Activated CD4-positive, CD25-positive, alpha-beta regulatory T cell treated with anti-CD3 and anti-CD28 coated beads, Interleukin-2, amount 50 U/mL, for 24 hours (primary cell): ENCODE measurements around the gene TNFSF11.

Experiments
- ATAC-seq, 2 donors: fragments of 150-1000 bp; cut with Tn5 transposase; one replicate each; pipeline ENCODE4 v1.10.0; 2021; ENCODE audit warnings: mild to moderate bottlenecking in 1 of 2, moderate library complexity in 1 of 2

The TNFSF11 gene

DNA sequence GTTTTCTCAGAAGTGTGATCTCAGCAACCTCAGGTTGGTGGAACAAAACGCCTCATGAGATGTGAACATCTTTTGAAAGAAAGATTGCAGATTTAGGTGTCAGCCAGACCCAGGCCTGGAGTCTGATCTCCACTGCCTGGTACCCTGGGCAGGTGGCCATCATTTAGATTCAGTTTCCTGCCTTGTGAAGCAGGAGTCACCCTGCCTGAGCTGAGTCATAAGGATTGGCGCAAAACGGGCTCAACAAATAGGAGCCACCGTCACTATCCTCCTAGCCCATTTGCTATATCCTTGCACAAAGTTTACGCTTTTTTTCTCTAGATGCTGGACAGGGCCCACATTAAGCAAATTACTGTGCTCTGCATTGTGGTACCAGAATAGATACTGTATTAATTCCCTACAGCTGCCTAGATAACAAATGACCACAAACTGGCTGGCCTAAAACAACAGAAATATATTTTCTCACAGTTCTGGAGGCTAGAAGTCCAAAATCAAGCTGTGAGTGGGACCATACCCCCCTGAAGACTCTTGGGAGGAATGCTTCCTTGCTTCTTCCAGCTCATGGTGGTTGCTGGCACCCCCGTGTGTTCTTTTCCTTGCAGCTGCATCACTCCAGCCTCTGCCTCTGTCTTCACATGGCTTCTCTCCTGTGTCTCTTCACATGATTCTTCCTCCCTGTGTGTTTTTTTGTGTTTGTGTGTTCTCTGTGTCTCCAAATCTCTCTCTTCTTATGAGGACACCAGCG lies 38.2 kb downstream of the TNFSF11 start:
- ATAC-seq: no peak

DNA sequence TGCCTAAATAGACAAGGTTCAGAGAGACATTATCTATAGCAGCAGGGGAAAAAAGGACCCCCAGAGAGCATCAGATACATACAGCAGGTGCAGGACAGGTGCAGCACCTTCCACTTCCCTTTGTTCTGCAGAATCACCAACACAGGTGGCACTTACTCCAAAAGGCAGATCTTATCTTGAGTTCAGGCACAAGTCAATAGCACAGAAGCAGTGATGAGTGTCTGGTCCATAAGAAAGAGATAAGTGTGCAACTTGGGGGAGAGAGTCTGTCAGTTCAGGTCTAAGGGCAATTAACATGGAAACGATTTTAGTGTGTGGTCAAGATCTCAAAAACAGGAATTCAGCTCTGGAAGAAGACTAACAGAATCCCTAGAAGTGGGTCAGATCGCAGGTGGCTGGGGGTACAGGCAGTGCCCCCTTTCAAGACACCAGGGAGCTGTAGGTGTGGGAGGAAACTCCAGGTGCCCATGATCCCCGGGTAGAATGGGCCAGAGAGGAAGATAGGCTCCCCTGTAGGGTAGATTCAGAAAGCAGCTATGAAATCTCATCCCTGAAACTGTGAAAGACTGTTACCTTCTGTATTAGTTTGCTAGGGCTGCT lies 40.6 kb downstream of the TNFSF11 start:
- ATAC-seq: no peak

DNA sequence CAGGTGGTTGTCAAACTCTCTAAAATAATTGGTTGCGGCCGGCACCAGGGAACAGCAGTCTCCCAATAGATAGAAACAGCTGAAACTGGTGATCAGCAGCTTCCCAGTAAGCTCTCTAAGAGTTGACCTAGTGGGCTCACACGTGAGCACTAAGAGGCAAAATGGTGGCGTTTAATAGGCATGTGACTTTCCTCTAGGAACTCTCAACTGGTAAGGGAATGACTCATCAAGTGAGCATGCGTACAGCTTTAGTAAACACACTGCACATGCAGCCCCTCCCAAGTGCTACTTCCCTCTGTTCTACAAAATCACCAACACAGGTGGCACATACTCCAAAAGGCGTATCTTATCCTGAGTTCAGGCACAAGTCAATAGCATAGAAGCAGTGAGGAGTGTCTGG lies 41.7 kb downstream of the TNFSF11 start:
- no peak for ATAC-seq

DNA sequence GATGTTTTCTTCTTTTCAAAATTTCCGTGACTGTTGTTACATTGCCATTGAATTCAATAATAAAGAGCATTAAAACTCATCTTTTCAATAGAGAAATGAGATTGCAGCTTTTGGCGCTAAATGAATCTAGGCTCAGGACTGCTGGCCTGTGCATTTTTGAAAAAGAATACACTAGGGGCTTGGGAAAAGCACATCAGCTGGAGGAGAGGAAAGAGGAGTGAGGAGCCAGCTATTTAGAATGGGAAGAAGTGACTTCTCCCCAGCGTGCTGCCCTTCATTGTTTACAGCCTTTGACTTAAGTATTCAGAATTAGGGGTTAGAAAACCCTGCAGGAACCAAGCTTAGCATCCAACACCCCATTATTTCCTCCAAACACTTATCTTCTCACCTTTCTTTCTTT lies 43.3 kb downstream of the TNFSF11 start:
- no peak for ATAC-seq

DNA sequence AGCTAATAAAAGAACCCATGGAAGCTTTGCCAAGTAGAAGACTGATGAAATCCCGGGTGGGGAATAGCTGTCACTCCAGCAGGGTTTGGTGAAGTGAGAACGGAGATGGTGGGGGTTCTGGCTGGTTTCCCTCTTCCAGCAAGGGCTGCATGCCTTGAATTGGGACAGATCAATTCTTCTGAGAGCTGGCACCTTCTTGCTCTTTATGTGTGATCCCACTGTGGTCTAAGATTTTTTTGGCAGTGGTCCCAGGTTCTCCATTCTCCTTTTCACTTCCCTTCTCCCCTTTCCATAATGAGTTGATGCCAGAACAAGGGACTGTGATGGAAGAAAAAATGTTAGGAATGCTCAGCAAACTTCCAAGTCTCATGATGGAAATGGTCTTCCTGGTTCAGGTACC lies 50.0 kb downstream of the TNFSF11 start:
- ATAC-seq: no peak

DNA sequence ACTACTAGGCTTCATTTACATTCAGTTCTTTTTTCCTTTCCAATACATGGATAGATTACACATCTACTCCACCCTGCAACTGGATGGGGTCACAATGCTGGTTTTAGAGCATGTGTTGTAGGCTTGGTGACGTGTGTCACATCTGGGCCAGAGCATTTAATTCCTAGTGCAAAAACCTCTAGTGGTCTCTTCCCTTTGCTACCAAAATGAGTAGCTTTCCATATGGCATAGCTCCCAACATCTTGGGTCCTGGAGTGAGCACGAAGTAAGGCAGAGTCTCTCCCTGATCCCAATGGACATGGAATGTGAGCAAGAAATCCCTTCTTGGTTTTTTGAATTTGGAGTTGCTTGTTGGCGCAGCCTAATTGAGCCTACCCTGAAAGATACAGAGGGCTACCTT lies 51.7 kb downstream of the TNFSF11 start:
- no peak for ATAC-seq

DNA sequence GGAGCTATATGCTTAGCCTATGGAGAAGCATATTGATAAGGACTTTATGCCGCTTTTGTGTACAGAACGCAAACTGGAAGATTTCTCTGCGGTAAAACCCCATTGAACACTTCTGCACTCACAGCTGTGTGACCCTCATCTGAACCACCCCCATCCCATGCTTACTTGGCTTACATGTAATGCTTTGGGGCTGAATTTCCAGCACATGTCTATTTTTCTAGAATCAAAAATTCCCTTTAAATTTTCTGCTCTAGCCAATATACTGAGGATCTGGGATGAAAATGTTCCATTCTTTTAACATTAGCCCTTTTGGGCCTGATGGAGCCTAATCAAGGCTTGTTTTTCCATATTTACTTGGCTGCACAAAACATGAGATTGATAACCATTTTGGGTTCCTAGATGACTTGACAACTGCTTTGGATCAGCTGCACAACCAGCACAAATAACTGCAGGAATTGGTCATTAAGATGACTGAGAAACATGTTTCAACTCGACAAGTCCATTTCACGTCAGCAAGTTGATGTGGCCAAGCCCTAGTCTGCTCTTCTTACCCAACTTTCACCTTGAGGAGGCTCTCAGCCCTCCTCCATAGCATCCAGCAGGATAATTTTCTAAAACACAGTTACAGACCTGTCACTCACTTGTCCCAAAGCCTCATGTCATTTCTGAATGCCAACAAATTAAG lies 52.4 kb downstream of the TNFSF11 start:
- ATAC-seq: no peak

DNA sequence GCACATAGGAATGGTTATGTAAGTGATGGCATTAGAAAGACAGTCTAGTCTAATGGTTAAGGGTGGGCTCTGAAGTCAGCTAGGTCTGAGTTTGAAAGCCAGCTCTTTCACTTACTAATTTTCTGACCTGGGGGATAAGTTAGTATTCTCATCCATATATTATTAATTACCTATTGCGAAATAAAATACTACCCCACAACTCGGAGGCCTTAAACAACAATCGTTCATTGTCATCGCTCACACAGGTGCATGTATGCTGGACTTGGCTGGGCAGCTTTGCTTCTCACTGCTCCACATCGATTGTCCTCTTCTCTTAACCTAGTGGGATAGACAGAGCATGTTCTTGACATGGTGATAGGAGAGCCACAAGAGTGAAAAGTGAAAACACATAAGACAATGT lies 54.7 kb downstream of the TNFSF11 start:
- no peak for ATAC-seq

DNA sequence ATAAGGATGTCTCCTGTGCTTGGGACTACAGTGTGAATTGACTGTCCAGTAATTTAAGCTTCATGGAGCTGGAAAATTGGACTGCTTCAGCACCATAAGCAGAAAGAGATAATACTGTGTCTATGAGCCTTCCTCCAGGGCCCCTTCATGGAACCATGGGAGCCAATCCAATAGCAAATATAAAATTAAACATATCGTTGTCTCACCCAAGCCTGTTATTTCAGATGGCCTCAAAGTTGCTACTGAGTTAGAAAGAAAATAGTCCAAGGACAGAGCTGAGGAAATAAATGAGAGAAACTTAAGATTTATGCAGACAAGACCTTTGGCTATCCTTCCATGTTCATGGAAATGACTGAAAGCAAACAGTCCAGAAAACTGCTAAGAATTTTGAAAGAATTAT lies 57.2 kb downstream of the TNFSF11 start:
- ATAC-seq: no peak

DNA sequence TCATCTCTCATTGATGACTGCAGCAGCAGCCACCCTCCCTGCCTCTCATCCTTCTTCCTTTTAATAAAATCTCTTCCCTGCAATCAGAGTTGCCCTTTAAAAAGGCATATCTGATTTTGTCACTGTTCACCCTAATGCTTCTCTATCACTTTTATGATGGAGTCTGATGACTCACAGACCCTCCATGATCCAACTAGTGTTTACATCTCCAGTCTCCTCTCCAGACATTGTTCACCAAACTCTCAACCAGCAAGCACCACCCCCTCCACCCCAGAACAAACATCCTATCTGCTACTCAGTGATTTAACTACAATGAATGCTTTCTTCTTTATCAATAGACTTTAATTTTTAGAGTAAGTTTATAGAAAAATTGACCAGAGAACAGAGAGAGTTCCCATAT lies 59.5 kb downstream of the TNFSF11 start:
- no peak for ATAC-seq

DNA sequence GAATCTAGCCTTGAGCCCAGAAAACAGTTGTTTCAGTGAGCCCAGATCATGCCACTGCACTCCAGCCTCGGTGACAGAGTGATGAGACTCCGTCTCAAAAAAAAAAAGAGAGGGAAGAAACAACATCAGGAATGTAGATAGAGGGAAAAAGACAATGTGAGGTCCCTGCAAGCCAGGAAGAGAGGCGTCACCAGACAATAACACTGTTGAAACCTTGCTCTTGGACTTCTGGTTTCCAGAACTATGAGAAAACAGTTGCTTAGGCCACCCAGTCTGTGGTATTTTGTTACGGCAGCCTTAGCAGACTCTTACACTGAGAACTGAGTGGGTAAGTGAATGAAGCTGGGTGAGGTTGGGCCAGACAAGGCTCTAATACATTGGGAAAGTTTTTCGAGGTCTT lies 64.1 kb downstream of the TNFSF11 start:
- no peak for ATAC-seq

DNA sequence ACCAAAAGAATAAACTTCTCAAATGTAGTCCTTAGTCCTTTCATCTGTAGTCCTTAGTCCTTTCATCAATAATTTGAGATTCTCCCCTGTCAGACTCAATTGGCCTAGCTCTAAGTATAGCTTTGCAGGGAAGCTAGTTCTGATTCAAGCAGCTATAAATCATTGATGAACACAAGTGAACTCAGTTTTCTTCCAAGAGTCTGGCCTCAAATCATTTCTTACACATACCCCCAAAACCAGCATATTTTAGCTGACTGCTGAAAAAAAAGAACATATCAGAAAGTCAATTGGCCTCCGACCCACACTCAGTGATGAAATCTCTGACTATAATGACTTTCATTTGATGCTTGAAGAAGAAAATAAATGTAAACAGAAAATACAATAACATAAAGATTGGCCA lies 64.9 kb downstream of the TNFSF11 start:
- no peak for ATAC-seq

DNA sequence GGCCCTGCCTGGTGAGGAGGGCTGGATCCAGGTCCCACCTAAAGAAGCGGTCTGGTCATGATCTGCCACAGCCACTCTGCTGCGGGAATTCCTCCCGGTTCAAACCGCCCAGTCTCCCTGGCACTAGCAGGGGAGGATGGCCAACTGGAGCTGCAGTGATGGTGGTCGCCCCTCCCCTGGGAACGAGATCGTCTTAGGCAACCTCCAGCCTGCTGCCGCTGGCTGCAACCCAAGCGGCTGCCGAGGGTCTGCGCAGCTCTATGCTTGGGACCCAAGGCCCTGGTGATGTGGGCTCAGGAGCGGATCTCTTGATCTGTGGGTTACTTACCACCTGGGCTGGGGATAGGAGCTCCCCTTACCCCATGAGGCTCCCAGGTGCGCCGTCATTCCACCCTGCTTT lies 69.1 kb downstream of the TNFSF11 start:
- ATAC-seq: no peak

DNA sequence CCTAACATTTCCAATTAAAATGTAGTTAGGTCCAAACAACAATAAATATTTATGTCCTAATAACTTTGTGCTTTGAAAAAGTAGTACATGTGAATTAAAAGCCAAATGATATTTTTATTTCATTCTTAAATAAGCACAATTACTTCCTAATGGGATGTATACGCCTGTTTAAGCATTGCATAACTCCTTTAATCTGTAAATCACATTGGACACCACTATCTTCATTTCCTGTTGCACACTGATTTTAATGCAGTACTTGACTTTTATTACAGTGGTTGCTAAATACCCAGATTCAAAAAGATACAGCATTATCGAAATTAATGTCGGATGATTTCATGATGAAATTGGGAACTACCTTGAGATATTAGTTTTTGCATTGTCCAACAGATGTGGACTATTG lies 70.9 kb downstream of the TNFSF11 start:
- no peak for ATAC-seq

DNA sequence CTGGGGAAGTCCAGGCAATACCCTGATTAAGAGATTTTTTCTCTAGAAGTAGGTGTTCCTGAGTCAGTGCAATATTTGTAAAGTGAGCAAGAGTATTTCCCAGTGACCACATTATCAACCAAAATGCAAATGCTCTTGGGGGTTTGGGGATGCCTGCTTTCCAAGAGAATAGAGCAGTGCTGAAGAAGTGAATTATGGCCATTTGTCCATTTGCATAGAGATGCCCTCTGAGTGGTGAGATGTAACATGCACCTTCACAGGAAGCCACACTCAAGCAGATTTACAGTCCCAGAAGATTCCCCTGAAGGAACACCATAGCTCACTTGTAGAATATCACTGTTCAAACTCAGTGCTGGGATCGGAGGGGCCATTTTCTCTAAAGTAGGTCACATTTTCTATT lies 71.8 kb downstream of the TNFSF11 start:
- no peak for ATAC-seq

DNA sequence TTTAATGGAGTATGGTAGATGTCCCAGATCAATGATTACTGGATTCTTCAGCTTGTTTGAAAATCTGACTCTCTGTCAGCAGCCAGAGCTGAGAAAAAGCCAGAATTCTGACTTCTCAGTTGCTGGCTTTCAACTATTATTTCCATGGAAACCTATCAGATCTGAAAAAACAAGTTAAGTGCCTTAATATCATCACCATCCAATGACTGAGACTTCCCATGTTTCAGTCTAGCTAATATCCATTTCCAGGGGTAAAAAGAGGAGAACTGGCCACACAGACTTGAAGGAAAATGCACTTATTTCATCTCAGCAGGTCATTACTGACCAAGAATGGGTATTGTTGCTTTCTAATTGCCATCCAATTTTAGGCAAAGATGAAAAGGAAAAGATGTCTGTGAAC lies 75.2 kb downstream of the TNFSF11 start:
- ATAC-seq: no peak

DNA sequence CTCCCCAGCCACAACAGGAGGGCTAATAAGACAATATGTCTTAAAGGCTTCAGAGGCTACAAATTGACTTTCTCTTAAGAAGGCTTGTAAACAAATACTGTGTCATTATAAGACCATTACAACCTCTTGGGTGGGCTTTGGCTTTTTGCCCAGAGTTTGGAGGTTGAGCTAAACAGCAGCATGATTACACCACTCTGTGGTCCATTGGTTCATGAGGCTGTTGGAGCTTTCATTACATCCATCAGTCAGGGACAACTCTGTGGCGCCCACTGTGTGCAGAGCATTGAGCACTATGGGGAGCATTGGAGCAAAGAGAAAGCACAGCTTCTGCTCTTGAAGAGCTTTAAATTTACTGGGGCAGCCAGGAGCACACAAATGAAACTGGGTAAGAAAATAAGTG lies 75.9 kb downstream of the TNFSF11 start:
- no peak for ATAC-seq

DNA sequence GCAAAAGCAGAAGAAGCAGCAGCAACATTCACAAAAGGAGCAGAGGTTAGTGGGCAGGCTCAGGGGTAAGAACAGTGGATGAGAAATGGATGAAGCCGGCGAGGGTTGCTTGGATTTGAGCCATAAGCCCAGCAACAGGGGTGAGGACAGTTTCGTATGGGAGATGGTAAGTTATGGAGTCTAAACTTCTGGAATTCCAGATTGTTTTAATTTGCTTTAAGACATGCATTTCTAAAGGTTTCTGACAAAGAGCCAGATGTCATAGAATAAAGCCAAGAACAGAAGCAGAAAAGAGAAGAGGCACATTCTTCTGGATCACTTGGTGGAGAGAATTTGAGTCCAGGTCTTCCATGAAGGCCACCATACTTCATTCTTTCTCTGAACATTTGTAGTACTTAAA lies 76.6 kb downstream of the TNFSF11 start:
- ATAC-seq: no peak

DNA sequence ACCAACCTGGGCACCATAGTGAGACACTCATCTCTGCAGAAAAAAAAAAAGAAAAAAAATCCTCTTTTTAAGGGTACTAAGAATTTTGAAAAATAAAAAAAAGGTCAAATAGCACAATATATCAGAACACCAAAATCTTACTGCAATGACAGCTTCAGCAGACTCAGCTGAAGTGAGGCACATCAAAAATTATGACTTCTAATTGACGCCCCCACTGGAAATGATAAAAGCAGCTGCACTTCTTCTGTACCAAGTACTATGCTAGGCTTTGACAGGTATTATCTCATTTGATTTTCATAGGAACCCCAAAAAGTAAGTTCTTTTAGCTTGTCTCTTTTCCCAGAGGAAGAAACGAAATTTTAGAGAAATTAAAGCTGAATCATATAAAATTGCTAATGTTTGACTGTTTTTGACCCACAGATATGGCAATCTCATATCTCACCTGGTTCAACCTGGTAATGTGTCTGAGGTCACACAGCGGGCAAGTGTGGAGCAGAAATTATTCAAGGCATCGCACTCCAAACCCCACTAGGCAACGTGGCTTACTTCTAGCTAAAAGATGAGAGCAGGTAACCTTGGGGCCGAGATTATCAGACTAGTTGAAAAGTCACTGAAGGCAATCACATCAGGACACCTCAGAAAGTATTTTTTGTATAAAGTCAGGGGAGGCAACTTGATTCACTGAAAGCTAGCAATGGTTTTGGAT lies 78.1 kb downstream of the TNFSF11 start:
- no peak for ATAC-seq

DNA sequence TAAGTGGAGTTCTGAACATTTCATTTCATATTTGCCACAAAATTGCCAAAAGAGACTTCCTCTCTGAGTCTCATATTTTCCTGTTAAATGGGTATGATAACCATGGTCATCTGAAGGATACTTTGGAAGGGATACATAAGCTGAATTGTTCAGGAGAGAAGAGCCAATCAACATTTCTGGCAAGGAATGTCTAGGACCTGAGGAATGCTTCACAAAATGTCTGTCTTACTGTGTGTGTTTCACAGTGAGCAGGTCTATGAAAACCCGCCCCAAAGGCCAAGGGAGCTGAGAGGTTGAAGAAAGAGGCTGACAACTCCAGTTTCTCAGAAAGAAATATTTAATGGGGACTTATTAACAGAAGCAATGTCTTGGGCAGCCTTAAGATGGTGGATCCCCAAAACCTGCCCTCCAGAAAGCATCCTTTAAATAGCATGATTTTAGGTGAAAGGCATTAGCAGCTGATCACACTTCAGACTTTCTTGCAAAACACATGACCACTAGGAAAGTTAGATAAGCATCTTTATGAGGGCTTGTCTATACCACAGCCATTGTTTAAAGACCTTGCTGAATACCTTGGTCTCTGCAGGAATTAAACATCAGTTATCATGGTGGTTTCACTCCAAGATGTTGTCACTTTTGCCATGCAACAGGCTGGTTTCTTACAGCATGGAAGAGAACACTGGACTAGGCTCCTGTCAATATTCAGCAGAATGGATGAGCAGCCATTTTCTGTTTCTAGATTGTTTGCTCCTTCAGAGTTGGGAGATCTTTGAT lies 78.9 kb downstream of the TNFSF11 start:
- no peak for ATAC-seq

DNA sequence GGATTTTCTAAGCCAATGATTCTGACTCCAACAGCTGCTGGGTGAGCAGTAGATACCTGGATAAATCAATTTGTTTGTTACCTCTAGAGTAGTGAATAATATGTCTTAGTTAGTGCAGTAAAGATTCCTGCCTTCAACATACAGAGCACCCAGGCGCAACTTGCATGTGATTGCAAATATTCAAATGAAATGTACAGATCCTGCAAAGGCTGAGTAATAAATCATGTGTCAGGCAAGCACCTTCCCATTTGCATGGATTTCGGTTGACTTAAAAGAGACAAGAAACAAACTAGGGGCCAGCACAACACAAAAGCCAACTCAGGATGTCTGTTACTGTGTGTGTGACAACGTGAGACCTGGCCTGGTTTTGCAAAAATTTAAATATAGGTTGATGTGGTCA lies 79.7 kb downstream of the TNFSF11 start:
- no peak for ATAC-seq

DNA sequence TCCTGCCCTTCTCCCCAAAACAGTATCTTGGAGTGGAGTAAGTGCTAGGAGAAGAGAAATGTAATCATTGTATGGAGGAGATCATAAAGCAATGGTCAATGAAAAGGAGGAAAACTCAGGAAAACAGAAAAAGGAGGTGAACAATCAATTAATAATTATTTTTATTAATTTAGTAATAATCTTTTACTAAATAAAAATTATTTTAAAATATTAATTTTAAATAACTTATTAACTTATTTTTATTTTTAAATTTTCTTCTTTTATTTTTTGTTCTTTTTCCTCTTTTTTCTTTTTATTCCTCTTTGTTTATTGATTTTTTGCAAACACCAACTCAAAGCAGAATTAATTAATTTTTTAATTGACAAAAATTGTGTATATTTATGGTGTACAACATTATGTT lies 80.3 kb downstream of the TNFSF11 start:
- ATAC-seq: no peak

DNA sequence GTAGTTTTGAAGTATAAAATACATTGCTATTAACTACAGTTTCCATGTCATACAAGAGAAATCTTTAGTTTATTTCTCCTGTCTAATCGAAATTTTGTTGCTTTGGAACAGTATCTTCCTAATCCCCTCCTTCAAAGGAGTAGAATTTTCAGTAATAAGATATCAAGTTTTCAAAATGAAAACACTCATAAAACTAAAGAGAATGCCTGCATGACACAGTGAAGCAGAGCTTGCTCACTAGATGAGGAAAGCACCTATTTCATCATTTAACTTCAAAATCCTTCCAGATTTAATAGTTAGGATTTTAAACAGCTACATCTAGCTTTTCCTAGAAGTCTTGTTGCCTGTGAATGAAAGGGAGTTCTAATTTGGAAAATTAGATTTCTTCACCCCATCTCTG lies 80.8 kb downstream of the TNFSF11 start:
- ATAC-seq: no peak
